Stomach (tissue), 8 donors: ENCODE results near the gene PRADC1. TPM values are rescaled to one million over a fixed set of nuclear protein-coding genes. Genes with fewer than 3 reads are reported as not detected.

Source experiments
- polyA plus RNA-seq, 3 donors: library from polyadenylated mRNA; stranded (reverse); fragments of 200-250 nt; gene quantifications; one replicate each; pipeline ENCODE4 v1.2.3, GENCODE V29; 2013
- total RNA-seq, 5 donors: library from RNA; depleted of rRNA; stranded (reverse); fragments of >200 nt; gene quantifications; one replicate each; pipeline versions ENCODE4 v1.1.0 to v1.2.3, GENCODE V29; 2014 to 2016
- donor health status: healthy with polysubstance abuse.
- donor health status: Bipolar disorder and iron deficiency.
- donor health status: healthy.

The PRADC1 gene
- total and polyA plus RNA-seq, 8 donors = 7.1 to 123 (median 22.1) TPM

Other genes with a start within 250 kb of the PRADC1 start
- gene SFXN5, start 161.5 kb downstream of the PRADC1 start, total RNA-seq = 100 to 1,000 TPM in 1 of 5 donors, 10 to 100 TPM in 4; 17.0 to 118 (median 38.5) TPM
- gene SFXN5, start 161.5 kb downstream of the PRADC1 start, polyA plus RNA-seq = 1 to 10 TPM; 2.7 to 9.4 (median 5.7) TPM
- 10 to 100 TPM in 4 of 5 donors, 1 to 10 TPM in 1; 4.7 to 39.1 (median 19.6) TPM for gene RAB11FIP5, start 120.3 kb downstream of the PRADC1 start, total RNA-seq
- 10 to 100 TPM in 1 of 3 donors, 1 to 10 TPM in 2; 7.0 to 13.1 (median 7.1) TPM for gene RAB11FIP5, start 120.3 kb downstream of the PRADC1 start, polyA plus RNA-seq
- not detected for gene NOTO, start 30.7 kb downstream of the PRADC1 start, total RNA-seq
- gene NOTO, start 30.7 kb downstream of the PRADC1 start, polyA plus RNA-seq = under 1 TPM in 2 of 3 donors, not detected in 1; 0.25 to 0.31 TPM
- gene SMYD5, start 19.0 kb downstream of the PRADC1 start, total RNA-seq = 100 to 1,000 TPM in 1 of 5 donors, 10 to 100 TPM in 2, 1 to 10 TPM in 2; 3.5 to 136 (median 12.9) TPM
- 10 to 100 TPM; 11.3 to 13.1 (median 13.0) TPM for gene SMYD5, start 19.0 kb downstream of the PRADC1 start, polyA plus RNA-seq
- gene CCT7, start 1.1 kb upstream of the PRADC1 start, total RNA-seq = 100 to 1,000 TPM; 124 to 243 (median 145) TPM
- 100 to 1,000 TPM; 140 to 159 (median 150) TPM for gene CCT7, start 1.1 kb upstream of the PRADC1 start, polyA plus RNA-seq
- 10 to 100 TPM in 1 of 5 donors, 1 to 10 TPM in 3, under 1 TPM in 1; 0.55 to 16.8 (median 4.0) TPM for gene FBXO41, start 51.2 kb upstream of the PRADC1 start, total RNA-seq
- gene FBXO41, start 51.2 kb upstream of the PRADC1 start, polyA plus RNA-seq = 1 to 10 TPM in 1 of 3 donors, under 1 TPM in 2; 0.62 to 1.4 (median 0.80) TPM
- gene EGR4, start 60.3 kb upstream of the PRADC1 start, total RNA-seq = not detected
- under 1 TPM in 2 of 3 donors, not detected in 1; 0.05 to 0.31 TPM for gene EGR4, start 60.3 kb upstream of the PRADC1 start, polyA plus RNA-seq
- 100 to 1,000 TPM in 1 of 5 donors, 10 to 100 TPM in 3, 1 to 10 TPM in 1; 3.8 to 101 (median 32.9) TPM for gene ALMS1, start 152.6 kb upstream of the PRADC1 start, total RNA-seq
- 1 to 10 TPM; 3.9 to 8.0 (median 7.0) TPM for gene ALMS1, start 152.6 kb upstream of the PRADC1 start, polyA plus RNA-seq